GM21515 (cell line): ENCODE results near the gene SLC12A9.
"Not testable (repeated sequence)": the region's sequence is repeated elsewhere in the genome, so short reads cannot be mapped to it uniquely, and the experiment has no call there.

Experiments used
- ATAC-seq: cut with Tn5 transposase; IDR thresholded peaks from one replicate; pipeline ENCODE4 v1.9.1; 2021; ENCODE audit not compliant: unreplicated experiment

SLC12A9 gene

DNA sequence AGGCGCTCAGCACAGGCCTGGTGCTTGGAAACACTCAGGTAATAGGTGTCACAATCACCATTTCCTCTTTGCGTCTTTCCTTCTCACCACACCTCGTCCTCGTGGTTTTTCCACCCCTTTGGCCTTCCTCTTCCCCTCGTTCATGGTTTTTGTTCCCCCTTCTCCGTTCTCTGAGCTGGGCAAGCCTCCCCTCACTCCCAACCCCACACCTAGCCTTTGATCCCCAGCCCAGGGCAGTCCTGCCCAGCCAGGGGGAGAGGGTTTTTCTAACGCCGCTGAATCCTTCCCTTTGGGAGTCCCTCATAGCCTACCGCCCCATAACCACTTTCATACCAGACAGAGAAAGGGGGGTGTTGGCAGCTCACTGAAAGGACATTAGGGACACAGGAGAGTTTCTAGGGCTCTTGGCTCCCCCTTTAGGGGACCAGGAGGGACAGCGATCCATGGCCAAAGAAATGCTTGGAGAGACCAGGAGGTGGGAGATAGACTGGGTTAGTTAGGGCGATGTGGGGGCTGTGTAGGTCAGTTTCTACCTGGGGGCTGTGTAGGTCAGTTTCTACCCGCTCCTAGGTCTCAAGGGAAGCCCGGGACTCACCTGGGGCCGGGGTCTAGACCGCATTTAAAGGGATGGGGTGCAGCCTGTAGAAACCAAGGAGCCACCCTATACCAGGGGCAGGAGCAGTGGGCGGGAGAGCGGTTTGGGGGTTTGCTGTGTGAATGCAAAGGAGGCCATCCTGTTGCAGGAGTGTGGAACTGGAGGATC, 26.6 kb upstream of the SLC12A9 start:
- ATAC-seq = no peak

DNA sequence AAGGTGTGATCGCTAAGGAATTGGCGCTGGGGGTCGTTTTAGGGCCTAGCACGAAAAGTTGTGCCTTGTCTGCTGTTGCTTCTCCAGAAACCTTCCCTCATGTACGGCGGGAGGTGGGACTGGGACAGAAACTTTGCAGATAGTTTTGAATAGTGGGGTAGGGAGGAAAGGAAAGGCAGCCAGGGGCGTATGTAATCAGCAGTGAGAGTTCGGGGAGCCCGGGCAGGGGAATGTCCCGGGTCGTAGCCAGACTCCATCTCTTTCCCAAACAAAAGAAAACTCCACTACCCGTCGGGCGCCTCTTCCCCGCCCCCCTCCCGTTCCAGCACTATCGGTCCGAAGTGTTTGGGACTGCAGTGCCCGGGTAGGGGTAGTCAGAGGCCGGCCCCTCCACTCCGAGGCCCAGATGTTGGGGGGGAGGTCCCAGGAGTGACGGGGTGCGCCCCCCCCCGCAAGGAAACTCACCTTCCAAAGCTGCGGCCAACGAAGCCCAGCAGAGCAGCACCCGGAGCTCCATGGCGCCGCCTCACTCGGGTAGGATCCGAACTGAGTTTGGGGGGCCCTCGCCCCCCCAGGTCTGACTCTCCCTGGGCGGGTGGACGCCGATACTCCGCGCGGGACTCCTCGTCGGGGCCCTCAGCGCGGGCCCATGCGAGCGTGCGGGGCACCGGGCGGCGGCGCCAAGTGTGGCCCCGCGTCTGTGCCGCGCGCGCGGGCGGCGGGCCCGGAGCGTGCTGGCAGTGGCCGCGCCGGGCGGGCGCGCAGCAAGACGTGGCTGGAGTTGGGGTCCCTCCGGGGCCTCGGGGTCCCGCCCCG, 25.8 kb upstream of the SLC12A9 start:
- no peak for ATAC-seq

DNA sequence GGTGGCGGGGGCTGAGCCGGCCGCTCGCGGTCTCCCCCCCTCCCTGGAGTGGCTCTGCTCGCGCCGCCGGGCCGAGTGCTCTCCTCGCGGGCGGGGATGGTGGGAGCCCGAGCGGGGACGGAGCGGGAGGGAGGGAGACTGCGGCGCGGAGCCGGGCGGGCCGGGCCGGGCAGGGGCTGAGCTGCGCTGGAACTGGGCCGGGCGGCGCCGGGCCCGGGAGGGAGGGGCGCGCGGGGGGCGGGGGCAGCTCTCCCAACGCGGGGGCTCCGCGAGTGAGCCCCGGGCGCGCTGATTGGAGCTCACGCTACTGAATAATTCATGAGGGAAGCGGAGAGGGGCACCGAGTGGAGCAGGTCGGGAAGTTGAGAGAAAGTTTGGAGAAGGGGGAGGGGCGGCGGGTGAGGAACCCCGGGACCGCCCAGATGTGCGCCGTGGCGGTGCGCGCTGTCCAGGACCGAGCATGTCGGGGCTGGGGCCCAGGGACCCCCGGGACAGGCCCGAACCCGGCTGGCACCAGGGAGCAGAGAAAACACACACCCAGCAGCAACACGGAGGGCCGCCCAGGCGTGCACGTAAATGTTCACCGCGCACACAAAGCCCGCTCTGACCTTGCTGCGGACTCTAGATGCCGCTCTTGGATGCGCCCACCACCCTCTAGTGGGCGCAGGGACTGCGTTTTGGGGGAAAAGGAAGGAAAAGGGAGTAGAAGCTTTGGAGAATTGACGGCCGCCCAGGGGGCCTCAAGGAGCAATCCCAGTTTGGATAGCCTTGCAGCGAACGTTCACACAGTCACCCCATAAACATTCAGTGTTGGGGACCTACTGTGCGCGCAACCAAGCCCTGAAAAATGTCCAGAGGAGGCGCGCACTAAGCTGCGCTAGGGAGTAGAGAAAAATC, 24.9 kb upstream of the SLC12A9 start, which contains the start of gene EPHB4:
Gene EPHB4, minus strand, starts transcription at position 194 of the 897 bp plus-strand sequence. CDS start 493 bp downstream, outside the sequence.
- no peak for ATAC-seq

DNA sequence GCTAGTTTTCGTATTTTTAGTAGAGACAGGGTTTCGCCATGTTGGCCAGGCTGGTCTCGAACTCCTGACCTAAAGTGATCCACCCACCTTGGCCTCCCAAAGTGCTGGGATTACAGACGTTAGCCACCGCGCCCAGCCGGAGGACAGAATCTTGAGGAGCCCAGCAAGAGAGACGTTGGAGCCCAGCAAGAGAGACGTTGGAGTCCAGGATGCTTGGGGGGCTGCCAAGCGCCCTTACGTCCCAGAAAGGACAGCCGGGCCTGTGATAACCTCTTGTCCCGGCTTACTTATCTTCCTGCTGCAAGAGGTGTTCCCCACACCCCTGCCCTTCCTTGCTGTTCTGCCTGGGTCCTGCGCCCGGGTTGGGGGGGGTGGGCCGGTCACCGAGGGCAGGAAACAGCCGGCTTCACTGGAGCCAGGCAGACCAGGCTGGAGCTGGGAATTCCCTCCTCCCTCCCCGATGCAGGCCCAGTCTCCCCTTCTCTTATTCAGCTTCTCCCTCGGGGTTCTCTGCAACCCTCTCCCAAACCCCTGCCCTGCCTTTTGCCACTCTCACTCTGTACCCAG, 23.3 kb upstream of the SLC12A9 start:
- no peak for ATAC-seq

DNA sequence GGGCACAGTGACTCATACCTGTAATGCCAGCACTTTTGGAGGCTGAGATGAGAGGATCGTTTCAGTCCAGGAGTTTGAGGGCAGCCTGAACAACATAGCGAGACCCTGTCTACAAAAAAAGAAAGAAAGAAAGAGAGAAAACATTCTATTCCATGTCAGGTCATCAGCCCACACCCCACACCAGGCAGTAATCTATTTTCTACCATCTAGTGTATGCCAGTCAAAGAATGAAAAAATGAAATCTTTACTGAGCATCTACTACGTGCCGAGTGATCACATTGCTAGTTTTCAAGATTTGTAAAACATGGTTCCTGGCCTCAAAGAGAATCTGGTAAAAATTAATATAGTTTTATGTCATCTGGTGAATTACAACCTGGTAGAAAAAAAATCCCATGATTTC, 22.1 kb upstream of the SLC12A9 start:
- no peak for ATAC-seq

DNA sequence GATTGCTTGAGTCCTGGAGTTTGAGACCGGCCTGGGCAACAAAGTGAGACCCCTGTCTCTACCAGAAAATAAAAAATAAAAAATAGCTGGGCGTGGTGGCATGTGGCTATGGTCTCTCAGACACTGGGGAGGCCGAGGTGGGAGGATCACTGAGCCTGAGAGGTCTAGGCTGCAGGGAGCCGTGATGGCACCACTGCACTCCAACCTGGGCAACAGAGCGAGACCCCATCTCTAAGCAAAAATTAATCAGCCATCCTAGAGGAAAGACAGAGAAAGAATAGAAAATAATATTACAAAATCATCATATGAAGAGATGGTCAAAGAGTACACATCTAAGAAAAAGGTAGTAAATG, 20.3 kb upstream of the SLC12A9 start:
- ATAC-seq = no peak

DNA sequence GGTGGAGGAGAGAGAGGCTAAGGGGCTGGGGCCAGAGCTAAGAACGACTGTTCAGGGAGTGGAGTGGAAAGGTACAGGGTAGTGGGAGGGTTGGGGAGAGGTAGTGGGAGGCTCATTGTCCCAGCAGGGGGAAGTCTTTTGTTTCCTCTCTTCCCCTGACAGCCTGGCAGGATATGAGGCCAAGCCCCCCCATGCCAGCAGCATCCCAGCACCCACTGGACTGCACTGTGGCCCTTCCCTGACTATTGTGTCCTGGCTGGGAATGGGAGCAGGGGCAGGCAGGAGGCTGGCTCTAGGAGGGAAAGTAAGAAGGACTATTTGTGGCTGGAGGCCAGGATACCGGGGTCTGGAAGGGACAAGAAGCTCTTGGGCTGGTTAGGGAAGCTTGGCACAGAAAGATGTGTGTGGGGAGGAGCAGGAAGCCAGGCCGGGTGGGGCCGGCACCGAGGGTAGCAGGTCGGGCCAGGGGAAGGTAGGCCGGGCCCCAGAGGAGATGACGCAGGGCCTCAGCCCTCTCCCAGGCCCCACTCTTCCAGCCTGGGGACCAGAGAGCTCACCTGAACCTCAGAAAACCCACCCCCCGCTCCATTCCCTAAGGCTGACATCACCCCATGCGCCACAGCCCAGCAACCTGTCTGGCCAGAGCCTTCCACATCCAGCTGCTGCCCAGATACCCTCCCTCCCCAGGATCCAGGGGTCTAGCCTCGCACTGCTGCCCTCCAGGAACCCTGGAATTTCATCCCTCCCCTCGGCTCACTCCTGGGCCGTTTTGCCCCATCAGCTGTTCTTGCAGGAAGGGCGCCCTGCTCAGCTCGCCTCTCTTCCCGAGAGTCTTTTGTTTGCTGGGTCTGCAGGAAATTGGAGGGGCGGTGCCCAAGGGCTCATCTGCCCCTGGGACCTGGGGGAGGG, 16.4 kb upstream of the SLC12A9 start:
- ATAC-seq = no peak

DNA sequence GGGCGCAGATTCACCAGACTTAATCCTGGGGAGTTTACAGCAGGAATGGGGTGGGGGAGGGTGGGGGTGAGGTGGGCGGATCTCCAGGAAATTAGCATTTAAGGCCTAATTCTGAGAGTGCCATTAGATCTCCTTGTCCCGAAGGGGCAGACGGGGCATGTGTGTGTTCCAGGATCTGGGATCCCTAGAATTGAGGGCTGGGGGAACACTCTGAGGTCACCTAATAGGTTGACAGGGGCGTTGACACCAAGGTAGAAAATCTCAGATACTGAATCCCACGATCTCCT, 15.8 kb upstream of the SLC12A9 start:
- ATAC-seq = no peak

DNA sequence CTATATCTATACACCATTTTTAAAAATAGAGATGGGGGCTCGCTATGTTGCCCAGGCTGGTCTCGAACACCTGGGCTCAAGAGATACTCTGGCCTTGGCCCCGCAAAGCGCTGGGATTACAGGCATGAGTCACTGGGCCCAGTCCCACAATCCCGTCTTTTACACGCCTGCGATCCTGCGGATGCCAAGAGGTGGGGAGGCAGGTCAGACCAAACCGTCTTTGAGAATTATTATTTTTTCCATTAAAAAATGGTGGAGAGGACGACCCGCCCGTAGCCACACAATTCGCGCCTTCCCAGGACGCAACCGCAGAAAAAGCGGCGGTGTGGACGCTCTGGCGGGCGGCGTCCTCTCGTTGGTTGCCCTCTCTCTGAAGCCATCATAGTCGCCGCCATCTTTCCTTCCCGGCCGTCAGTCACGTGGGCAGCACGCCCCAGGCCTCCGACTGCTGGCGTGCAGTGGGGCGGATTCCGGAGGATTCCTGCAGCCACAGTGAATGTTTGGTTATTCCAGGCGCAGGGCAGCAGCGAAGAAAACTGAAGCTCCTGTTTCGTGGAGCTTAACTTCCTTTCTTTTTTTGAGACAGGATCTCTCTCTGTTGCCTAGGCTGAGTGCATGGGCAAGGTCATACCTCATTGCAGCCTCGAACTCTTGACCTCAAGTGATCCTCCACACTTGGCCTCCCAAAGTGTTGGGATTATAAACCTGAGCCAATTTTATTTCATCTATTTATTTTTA, 15.2 kb upstream of the SLC12A9 start:
- ATAC-seq = peak; percentile 82

DNA sequence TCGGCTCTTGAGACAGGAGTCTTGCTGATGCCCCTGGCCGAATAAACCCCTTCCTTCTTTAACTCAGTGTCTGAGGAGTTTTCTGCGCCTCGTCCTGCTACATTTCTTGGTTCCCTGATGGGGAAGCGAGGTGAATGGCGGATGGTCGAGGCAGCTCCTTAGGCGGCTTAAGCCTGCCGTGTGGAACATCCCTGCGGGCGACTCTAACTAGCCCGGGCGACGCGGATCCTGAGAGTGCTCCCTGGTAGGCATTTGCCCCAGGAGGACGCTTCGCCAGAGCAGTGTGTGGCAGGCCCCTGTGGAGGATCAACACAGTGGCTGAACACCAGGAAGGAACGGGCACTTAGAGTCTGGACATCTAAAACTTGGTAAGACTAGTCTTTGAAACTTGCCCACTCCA, 13.2 kb upstream of the SLC12A9 start:
- ATAC-seq = no peak

DNA sequence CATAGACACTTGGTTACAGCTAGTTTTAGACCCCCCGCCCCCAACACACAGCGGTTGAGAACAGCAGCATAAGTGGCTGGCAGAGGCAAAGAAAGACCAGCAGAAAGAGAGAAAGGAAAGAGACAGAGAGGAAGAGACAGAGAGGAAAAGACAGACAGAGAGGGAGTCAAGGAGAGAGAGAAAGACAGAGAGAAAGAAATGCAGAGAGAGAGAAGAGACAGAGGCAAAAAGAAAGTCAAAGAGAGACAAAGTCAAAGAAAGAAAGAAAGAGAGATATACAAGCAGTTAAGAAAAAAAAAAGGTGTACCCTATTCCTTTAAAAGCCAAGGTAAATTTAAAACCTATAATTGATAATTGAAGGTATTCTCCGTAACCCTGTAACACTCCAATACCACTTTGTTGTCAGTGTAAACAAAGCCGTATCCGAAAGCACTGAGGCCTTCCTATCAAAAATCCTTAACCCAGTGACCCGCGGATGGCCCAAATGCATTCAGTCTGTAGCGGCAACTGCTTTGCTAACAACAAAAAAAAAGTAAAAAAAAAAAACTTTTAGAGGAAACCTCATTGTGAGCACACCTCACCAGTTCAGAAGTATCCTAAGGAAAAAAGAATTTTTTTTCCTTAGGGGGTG, 11.9 kb upstream of the SLC12A9 start:
- no peak for ATAC-seq

DNA sequence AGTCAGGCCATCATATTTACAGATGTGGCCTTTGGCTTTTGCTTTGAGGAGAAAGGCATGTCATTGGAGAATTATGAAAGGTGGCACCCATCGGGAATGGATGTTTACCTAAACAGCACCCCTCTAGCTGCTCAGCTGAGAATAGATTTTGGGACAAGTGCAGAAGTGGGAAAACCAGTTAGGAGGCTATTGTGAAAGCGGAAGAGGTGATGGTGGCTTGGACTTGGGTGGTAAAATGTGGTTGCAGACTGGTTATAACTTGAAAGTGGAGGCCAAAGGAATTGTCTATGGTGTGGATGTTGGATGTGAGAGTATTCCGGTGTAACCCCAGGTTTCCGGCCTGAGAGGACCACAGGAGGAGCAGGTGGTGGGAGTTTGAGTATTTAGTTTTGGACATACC, 5.2 kb upstream of the SLC12A9 start:
- no peak for ATAC-seq

DNA sequence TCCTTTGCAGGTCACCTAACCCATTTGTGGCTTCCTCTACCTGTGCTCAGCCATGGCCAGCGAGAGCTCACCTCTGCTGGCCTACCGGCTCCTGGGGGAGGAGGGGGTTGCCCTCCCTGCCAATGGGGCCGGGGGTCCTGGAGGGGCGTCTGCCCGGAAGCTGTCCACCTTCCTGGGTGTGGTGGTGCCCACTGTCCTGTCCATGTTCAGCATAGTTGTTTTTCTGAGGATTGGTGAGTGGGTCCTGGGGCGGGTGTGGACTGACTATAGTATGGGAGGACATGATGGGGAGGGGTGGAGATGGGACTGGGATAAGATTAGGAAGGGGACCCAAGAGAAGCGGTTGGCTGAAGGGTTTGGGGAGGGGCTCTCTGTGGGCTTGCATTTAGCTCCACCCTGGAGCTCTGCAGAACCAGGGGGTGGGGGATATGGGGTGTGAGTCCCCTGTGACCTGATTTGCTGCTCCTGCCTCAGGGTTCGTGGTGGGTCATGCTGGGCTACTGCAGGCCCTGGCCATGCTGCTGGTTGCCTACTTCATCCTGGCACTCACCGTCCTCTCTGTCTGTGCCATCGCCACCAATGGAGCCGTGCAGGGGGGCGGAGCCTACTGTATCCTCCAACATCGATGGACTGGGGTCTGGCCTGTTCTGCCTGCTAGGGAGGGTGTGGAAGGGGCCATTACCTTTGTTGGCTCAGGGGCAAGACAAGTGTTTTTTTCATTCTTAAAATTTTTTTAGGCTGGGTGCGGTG, 1.8 kb downstream of the SLC12A9 start:
- no peak for ATAC-seq

DNA sequence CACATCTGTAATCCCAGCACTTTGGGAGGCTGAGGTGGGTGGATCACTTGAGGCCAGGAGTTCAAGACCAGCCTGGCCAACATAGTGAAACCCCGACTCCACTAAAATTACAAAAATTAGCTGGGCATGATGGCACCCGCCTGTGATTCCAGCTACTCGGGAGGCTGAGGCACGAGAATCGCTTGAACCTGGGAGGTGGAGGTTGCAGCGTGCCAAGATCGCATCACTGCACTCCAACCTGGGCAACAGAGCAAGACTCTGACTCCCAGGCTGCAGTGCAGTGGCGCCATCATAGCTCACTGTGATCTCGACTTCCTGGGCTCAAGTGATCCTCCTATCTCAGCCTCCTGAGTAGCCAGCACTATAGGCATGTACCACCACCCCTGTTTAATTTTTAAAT, 2.4 kb downstream of the SLC12A9 start:
- ATAC-seq = not testable (repeated sequence)

DNA sequence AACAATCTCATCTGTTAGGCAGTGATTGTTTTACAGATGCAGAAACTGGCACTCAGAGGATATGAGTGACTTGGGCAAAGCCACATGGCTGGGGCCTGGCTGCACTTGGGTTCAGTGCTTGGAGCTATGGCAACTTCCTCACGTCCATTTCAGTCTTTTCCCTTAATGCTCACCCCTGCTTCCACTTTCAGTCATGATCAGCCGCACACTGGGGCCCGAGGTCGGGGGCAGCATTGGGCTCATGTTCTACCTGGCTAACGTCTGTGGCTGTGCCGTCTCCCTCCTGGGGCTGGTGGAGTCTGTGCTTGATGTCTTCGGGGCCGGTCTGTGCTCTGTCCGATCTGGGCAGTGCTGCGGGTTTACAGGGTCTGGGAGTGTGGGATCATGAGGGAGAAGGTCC, 3.0 kb downstream of the SLC12A9 start:
- ATAC-seq = no peak

DNA sequence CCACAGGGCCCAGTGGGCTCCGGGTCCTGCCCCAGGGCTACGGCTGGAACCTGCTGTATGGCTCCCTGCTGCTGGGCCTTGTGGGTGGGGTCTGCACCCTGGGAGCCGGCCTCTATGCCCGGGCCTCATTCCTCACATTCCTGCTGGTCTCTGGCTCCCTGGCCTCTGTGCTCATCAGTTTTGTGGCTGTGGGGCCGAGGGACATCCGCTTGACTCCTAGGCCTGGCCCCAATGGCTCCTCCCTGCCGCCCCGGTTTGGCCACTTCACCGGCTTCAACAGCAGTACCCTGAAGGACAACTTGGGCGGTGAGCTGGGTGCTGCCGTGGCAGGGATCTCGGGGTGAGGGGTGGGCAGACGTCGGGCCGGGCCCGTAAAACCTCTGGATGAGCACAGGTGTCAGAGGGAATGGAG, 4.4 kb downstream of the SLC12A9 start:
- no peak for ATAC-seq

DNA sequence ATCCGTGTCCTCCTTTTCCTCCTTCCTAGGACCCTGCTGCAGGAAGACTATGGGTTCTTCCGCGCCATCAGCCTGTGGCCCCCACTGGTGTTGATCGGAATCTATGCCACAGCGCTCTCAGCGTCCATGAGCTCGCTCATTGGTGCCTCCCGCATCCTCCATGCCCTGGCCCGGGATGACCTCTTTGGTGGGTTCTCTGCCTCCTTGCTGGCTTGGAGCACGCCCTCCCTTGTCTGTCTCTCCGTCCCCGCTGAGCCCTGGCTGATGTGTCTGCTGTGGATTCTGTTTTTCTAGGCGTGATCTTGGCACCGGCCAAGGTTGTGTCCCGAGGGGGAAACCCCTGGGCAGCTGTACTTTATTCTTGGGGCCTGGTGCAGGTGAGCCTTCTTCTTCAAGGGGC, 7.3 kb downstream of the SLC12A9 start:
- no peak for ATAC-seq
